ENCODE measurements around the gene TUT1.

- TF ChIP-seq CTCF (conservative IDR thresholded peaks at IDR 0.05 in 1 of 2, IDR thresholded peaks at IDR 0.05 in 1 of 2; ENCODE audit: extremely low read depth in 1 of 2, insufficient read depth in 1 of 2, low read depth in 1 of 2, low read length in 2 of 2), result no peak
- no peak for TF ChIP-seq EZH2 (IDR thresholded peaks at IDR 0.05; ENCODE audit: borderline replicate concordance, low read length)
Observed at GRCh38 chr11:62577046-62577714, 14.1 kb downstream of the TUT1 start.

All from mammary epithelial cell (primary cell).